SK-N-SH (cell line): Measurements from ENCODE around the gene AKR1E2. TPM values are rescaled to one million over a fixed set of nuclear protein-coding genes. Genes with fewer than 3 reads are reported as not detected.

Experiments used
- CTCF ChIA-PET: fragments of 300-600, 350-600 bp; formaldehyde crosslinking; extraction: SDS; loops from one replicate; lab custom pipeline; 2021; lab: Yijun Ruan, JAX
- POLR2A ChIA-PET: fragments of 350-600 bp; sonication (Branson Sonifier 250); formaldehyde crosslinking; extraction: SDS; loops from one replicate; lab custom pipeline; 2020; ENCODE audit warnings: antibody characterized with exemption, inconsistent platforms; lab: Yijun Ruan, JAX
- DNase-seq: peaks from one replicate; pipeline ENCODE4 v3.0.0; 2012
- H2AFZ ChIP-seq: fragments of 200-600 bp; sonication (generic); 2 replicates; pipeline ENCODE4 v1.8.1; 2016; ENCODE audit warnings: antibody characterized with exemption, mild to moderate bottlenecking, low read depth
- H3F3A ChIP-seq: fragments of 200-600 bp; sonication (generic); replicated peaks from 2 replicates; pipeline ENCODE3; 2016; ENCODE audit warnings: antibody characterized with exemption, mild to moderate bottlenecking; ENCODE audit not compliant: insufficient read depth
- H3K27ac ChIP-seq, 2 experiments: fragments of 200-500 bp in 1 of 2; fragments of 200-600 bp in 1 of 2; sonication (Bioruptor generic) in 1 of 2; sonication (generic), shearing (Covaris generic) in 1 of 2; 2 replicates each; pipeline versions ENCODE4 v1.5.1 to v1.6.1; 2014 to 2016; ENCODE audit warnings: low read depth in 2 of 2, inconsistent platforms in 1 of 2, low read length in 1 of 2, mild to moderate bottlenecking in 1 of 2, mixed read lengths in 1 of 2
- H3K27me3 ChIP-seq: fragments of 200-600 bp; sonication (generic), shearing (Covaris generic); 2 replicates; pipeline ENCODE4 v1.6.1; 2016; ENCODE audit warnings: mixed run types; ENCODE audit not compliant: insufficient read depth
- H3K36me3 ChIP-seq, 2 experiments: fragments of 200-500 bp in 1 of 2; fragments of 200-600 bp in 1 of 2; sonication (Bioruptor generic) in 1 of 2; sonication (generic) in 1 of 2; replicated peaks in 1 of 2; 2 replicates each; pipeline versions ENCODE3 to v1.5.1; 2014 to 2016; ENCODE audit warnings: low read length in 1 of 2, mild to moderate bottlenecking in 1 of 2; ENCODE audit not compliant: insufficient read depth in 2 of 2, control insufficient read depth in 1 of 2
- H3K4me1 ChIP-seq, 2 experiments: fragments of 200-500 bp in 1 of 2; fragments of 200-600 bp in 1 of 2; sonication (Bioruptor generic) in 1 of 2; sonication (generic), shearing (Covaris generic) in 1 of 2; 2 replicates each; pipeline versions ENCODE4 v1.5.1 to v1.6.1; 2014 to 2016; ENCODE audit warnings: low read depth in 1 of 2, low read length in 1 of 2, mixed run types in 1 of 2; ENCODE audit not compliant: insufficient read depth in 2 of 2, control insufficient read depth in 1 of 2
- H3K4me2 ChIP-seq: fragments of 200-600 bp; sonication (generic), shearing (Covaris generic); 2 replicates; pipeline ENCODE4 v1.6.1; 2017; ENCODE audit warnings: mixed run types
- H3K4me3 ChIP-seq, 2 experiments: fragments of 200-500 bp in 1 of 2; fragments of 200-600 bp in 1 of 2; sonication (Bioruptor generic) in 1 of 2; sonication (generic), shearing (Covaris generic) in 1 of 2; 2 replicates each; pipeline versions ENCODE4 v1.5.1 to v1.8.1; 2014 to 2016; ENCODE audit warnings: low read depth in 2 of 2, inconsistent platforms in 1 of 2, low read length in 1 of 2, mild to moderate bottlenecking in 1 of 2, mixed read lengths in 1 of 2, moderate library complexity in 1 of 2
- H3K79me2 ChIP-seq: fragments of 200-600 bp; sonication (generic); 2 replicates; pipeline ENCODE4 v1.8.1; 2017; ENCODE audit warnings: mild to moderate bottlenecking; ENCODE audit not compliant: insufficient read depth
- H3K9ac ChIP-seq: fragments of 200-600 bp; sonication (generic); 2 replicates; pipeline ENCODE4 v1.6.1; 2017; ENCODE audit warnings: mixed run types
- H3K9me2 ChIP-seq: fragments of 200-600 bp; sonication (generic); 2 replicates; pipeline ENCODE4 v1.6.1; 2017; ENCODE audit warnings: mixed run types
- H3K9me3 ChIP-seq: fragments of 200-600 bp; sonication (generic); 2 replicates; pipeline ENCODE4 v1.6.1; 2017; ENCODE audit warnings: mixed run types, mild to moderate bottlenecking, moderate library complexity
- H4K20me1 ChIP-seq: fragments of 200-600 bp; sonication (generic); 2 replicates; pipeline ENCODE4 v1.6.1; 2017; ENCODE audit warnings: mild to moderate bottlenecking, mixed run types; ENCODE audit not compliant: insufficient read depth
- CTCF ChIP-seq: fragments of 200-600 bp; sonication (generic); IDR thresholded peaks from 2 replicates; pipeline ENCODE4 v1.6.1; 2017; ENCODE audit warnings: antibody characterized with exemption, mild to moderate bottlenecking, moderate library complexity
- ELF1 ChIP-seq: IDR thresholded peaks from 2 replicates; pipeline ENCODE4 v1.4.0; 2012
- FOXJ3 ChIP-seq: sonication (generic); formaldehyde crosslinking; IDR thresholded peaks from 2 replicates; pipeline ENCODE4 v1.5.1; 2020; ENCODE audit warnings: mild to moderate bottlenecking, missing genetic modification reagents
- GATA2 ChIP-seq: sonication (generic); formaldehyde crosslinking; IDR thresholded peaks from 2 replicates; pipeline ENCODE4 v1.5.0; 2020; ENCODE audit warnings: mild to moderate bottlenecking, missing genetic modification reagents
- JUND ChIP-seq: IDR thresholded peaks from 2 replicates; pipeline ENCODE4 v1.4.0; 2012
- RAD21 ChIP-seq: IDR thresholded peaks from 2 replicates; pipeline ENCODE4 v1.6.1; 2012; ENCODE audit warnings: mild to moderate bottlenecking, low read length
- RFX5 ChIP-seq: IDR thresholded peaks from 2 replicates; pipeline ENCODE4 v1.6.1; 2012; ENCODE audit warnings: mild to moderate bottlenecking, improper control_type of control experiment, low read length
- RXRA ChIP-seq: IDR thresholded peaks from 2 replicates; pipeline ENCODE4 v1.4.0; 2012; ENCODE audit warnings: low read depth, mild to moderate bottlenecking, borderline replicate concordance
- SMC3 ChIP-seq: IDR thresholded peaks from 2 replicates; pipeline ENCODE4 v1.6.1; 2012; ENCODE audit warnings: low read depth, low read length, improper control_type of control experiment
- TAF1 ChIP-seq: IDR thresholded peaks from 2 replicates; pipeline ENCODE4 v1.6.1; 2012; ENCODE audit warnings: low read depth, mild to moderate bottlenecking, low read length, moderate library complexity, borderline replicate concordance
- USF1 ChIP-seq: IDR thresholded peaks from 2 replicates; pipeline ENCODE4 v1.4.0; 2012; ENCODE audit warnings: low read depth, borderline replicate concordance
- USF2 ChIP-seq: fragments of 150-350 bp; IDR thresholded peaks from 2 replicates; pipeline ENCODE4 v1.6.1; 2017; ENCODE audit warnings: antibody characterized with exemption, low read length, low read depth, borderline replicate concordance
- WGBS: methylation state at CpG from one replicate; pipeline ENCODE4 v1.1.6; 2017; ENCODE audit warnings: low lambda C conversion rate; 5-methylcytosine and 5-hydroxymethylcytosine counted together
- polyA plus RNA-seq, 3 experiments: library from polyadenylated mRNA; depleted of rRNA; stranded (reverse); fragments of >200 nt; gene quantifications; 2 replicates each; pipeline ENCODE4 v1.2.3, GENCODE V29; 2012
- TF ChIP-seq, protein P1 (sequence below): IDR thresholded peaks from 2 replicates; pipeline ENCODE4 v1.4.0; 2012; ENCODE audit warnings: low read depth, borderline replicate concordance
- TF ChIP-seq, protein P2 (sequence below): fragments of 150-350 bp; IDR thresholded peaks from 2 replicates; pipeline ENCODE4 v1.6.1; 2016; ENCODE audit warnings: mild to moderate bottlenecking, low read depth, low read length
- TF ChIP-seq, protein P3 (sequence below): IDR thresholded peaks from 2 replicates; pipeline ENCODE4; 2012

Gene AKR1E2
- polyA plus RNA-seq, 1 of the 3 experiments (the other 2 are of a cell fraction), result 5.8 TPM

GRCh38 chr10:4848356-4849041 is 22.5 kb downstream of the AKR1E2 start:
- Histone ChIP-seq H3K4me2 (no peak overlapping the region), H4K20me1 (no peaks in the 10 kb centered on the region), H3K9me3 (no peaks in the 10 kb centered on the region), H2AFZ (no peak overlapping the region), H3K27ac (peak overlapping the region in 1 of 2 experiments; percentile 5; a peak in 2 of 4 replicates), H3K9ac (no peak overlapping the region), H3F3A (peaks cover 11% of the 10 kb centered on the region), H3K79me2 (no peaks in the 10 kb centered on the region), H3K9me2 (no peaks in the 10 kb centered on the region), H3K27me3 (no peaks in the 10 kb centered on the region), H3K4me3 (no peak overlapping the region), H3K36me3 (no peaks in the 10 kb centered on the region), H3K4me1 (peaks cover 3 to 13% of the 10 kb centered on the region in 2 experiments; a peak in 2 of 4 replicates)
- CTCF ChIA-PET, result interaction anchor here (0.8 to 6.4 kb wide), 25 partner anchors 10 to 795 kb away, joined by 3 to 114 read pairs (median 9); partner anchors contain the start of genes AKR1C3 and TUBAL3
- TF ChIP-seq SMC3 (no peak), FOXJ3 (CRISPR knock-in tag) (no peak), USF1 (no peak), RAD21 (no peak), RXRA (no peak), USF2 (no peak), JUND (no peak), ELF1 (no peak), RFX5 (no peak), CTCF (no peak), GATA2 (CRISPR knock-in tag) (no peak), TAF1 (no peak)
- TF ChIP-seq, protein P1, sequence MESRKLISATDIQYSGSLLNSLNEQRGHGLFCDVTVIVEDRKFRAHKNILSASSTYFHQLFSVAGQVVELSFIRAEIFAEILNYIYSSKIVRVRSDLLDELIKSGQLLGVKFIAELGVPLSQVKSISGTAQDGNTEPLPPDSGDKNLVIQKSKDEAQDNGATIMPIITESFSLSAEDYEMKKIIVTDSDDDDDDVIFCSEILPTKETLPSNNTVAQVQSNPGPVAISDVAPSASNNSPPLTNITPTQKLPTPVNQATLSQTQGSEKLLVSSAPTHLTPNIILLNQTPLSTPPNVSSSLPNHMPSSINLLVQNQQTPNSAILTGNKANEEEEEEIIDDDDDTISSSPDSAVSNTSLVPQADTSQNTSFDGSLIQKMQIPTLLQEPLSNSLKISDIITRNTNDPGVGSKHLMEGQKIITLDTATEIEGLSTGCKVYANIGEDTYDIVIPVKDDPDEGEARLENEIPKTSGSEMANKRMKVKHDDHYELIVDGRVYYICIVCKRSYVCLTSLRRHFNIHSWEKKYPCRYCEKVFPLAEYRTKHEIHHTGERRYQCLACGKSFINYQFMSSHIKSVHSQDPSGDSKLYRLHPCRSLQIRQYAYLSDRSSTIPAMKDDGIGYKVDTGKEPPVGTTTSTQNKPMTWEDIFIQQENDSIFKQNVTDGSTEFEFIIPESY, result no peak
- TF ChIP-seq, protein P2, sequence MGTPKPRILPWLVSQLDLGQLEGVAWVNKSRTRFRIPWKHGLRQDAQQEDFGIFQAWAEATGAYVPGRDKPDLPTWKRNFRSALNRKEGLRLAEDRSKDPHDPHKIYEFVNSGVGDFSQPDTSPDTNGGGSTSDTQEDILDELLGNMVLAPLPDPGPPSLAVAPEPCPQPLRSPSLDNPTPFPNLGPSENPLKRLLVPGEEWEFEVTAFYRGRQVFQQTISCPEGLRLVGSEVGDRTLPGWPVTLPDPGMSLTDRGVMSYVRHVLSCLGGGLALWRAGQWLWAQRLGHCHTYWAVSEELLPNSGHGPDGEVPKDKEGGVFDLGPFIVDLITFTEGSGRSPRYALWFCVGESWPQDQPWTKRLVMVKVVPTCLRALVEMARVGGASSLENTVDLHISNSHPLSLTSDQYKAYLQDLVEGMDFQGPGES, result no peak
- TF ChIP-seq, protein P3, sequence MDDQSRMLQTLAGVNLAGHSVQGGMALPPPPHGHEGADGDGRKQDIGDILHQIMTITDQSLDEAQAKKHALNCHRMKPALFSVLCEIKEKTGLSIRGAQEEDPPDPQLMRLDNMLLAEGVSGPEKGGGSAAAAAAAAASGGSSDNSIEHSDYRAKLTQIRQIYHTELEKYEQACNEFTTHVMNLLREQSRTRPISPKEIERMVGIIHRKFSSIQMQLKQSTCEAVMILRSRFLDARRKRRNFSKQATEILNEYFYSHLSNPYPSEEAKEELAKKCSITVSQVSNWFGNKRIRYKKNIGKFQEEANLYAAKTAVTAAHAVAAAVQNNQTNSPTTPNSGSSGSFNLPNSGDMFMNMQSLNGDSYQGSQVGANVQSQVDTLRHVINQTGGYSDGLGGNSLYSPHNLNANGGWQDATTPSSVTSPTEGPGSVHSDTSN, result no peak
- POLR2A ChIA-PET, result interaction anchor here (0.7 kb wide), 1 partner anchor 766 kb away, joined by 4 read pairs; no protein-coding TSS in a partner anchor
- no peak for DNase-seq
- WGBS, result 88% methylated on average over 7 of the region's 7 CpGs
